Activated CD4-positive, alpha-beta T cell treated with anti-CD3 and anti-CD28 coated beads, Interleukin-2, Interleukin-4, amounts not matched to agents 100 ng/mL and 50 ng/mL, durations not matched to agents 16 hours and 8 hours (primary cell): ENCODE measurements around the gene PASK.

Experiments used
- DNase-seq: peaks from one replicate; pipeline ENCODE4 v3.0.0-alpha.2; 2020; ENCODE audit warnings: low spot score

Gene PASK

DNA sequence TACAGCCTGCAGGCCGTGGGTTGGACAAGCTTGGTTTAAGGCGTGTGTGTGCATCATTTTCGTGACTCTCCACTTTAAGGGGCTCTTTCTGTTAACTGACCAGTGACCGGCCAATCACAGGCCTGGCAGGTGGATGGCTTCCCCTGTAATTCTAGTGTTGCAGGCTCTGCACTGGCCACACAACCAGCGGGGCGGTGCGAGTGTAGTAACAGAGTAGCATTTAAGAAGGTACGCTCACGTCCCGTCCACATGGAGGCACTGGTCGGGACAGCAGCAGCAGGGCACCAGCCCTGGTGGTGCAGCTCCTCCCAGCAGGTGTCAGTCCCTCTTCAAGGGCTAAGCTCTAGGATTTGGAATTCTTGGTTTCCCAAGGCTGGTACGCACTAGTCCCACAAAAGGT, 31.2 kb upstream of the PASK start:
- no peak for DNase-seq

DNA sequence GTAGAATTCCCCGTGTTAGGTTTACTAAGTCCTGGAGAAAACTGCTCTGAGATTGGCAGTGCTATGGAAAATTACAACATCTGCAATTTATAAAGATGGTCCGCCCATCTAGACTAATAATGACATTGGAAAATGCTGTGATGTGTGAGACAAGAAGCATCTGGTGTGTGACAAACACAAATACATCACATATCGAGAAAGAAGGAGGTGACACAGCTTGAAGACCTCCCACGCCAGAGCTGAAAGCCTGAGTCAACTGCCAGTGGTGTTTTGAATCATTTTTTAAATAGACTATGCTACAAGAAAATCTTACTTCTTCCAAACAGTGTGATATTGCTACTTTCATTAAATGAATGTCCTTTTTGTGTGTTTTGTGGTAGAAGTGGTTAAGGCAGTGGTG, 30.6 kb upstream of the PASK start:
- DNase-seq = peak; percentile 74

DNA sequence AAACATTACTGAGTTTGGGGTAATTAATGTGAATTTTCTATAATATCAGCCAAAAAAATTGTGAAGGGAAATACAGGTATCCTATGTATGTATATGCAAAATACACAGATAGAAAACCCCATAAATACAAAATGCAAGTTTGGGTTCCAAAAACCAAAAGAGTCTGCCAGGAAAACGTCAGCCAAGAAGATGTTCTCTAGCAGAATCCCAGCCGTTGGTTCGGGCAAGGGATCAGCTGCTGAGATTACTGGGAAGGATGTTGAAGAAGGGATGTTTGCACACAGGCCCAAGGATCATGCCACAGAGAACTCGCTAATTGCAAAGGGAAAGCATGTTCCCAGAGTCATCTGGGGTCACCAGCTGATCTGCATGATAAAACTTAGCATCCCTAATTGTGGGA, 29.7 kb upstream of the PASK start:
- DNase-seq = no peak

DNA sequence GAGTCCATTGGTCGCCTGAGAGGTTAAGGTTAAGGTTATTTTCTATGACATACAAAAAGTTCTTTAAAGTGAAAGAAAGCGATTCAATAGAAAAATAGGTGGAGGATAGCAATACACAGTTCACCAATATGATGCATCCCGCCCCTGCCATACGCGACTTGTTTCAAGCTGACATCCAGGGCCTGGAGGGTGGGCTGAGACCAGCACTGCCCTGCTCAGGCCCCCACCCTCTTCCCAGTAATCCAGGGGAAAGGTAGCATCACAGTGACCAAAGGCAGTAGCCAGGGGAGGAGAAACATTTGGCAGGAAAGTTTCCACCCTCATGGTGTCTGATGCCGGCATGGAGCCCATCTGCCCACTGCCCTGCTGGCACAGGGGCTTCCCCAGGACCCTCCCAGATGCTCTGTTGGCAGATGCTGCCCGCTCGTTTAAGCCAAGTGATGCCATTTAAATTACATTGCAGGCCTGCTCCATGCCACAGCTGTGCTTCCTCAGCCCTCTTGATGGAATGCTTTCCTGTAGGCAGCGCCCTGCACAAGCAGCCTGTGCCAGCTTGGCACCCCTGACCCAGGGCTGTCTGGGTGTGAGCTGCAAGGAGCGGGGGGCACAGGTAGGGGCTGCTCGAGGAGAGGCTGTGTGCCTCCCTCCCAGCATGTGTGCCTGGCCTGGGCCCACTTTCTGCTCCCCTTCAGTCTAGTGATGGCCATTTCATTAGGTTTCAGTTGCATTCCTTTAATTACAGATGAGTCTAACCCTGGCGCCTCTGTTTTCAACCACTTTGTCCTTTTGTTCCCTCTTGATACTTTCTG, 28.5 kb upstream of the PASK start:
- no peak for DNase-seq

DNA sequence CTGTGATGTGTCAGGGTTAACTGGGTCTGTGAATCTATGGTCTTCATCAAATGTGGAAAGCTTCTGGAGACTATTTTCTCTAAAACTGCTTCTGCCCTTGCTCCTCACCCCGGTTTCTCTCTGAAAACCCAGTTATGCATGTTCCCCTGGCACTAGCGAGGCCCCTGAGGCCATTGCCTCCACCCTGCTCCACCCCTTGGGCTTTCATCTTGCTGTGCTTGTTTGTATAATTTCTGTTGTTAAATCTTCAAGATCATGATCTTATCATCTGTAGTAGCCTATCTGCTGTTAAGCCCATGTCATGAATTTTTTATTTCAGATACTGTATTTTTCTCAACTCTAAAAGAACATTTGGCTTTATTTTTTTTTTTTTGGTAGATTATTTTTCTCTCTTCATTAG, 24.3 kb upstream of the PASK start:
- no peak for DNase-seq

DNA sequence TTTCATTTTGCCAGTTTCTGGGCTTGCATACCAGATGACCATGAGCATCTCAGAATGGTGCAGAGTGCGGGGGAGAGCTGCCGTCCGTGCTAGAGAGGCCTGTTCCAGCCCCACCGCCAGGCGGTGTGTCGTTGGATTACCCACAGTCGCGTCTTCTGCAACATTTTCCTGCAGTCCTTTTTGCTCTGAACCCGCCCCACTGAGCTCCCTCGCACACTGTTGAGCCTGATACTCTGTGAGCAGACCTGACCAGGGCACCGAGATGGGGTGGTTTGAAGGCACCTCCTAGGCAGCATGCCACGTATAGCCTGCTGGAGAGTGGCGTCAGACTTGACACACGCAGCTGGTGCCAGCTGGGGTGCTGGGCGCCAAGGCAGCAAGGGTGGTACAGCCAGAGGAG, 19.1 kb upstream of the PASK start:
- no peak for DNase-seq

DNA sequence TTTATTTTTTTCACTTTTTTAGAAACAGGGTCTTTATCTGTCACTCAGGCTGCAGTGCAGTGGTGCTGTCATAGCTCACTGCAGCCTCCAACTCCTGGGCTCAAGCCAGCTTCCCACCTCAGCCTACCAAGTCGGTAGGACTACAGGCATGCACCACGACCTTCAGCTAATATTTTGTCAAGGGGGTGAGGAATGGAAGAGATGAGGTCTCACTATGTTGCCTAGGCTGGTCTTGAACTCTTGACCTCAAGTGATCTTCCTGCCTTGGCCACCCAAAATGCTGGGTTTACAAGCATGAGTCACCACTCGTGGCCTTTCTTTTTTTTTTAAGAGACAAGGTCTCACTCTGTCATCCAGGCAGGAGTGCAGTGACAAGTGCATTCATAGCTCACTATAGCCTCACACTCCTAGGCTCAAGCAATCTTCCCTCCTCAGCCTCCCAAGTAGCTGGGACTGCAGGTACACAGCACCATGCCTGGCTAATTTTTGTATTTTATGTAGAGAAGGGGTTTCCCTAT, 14.4 kb upstream of the PASK start:
- no peak for DNase-seq

DNA sequence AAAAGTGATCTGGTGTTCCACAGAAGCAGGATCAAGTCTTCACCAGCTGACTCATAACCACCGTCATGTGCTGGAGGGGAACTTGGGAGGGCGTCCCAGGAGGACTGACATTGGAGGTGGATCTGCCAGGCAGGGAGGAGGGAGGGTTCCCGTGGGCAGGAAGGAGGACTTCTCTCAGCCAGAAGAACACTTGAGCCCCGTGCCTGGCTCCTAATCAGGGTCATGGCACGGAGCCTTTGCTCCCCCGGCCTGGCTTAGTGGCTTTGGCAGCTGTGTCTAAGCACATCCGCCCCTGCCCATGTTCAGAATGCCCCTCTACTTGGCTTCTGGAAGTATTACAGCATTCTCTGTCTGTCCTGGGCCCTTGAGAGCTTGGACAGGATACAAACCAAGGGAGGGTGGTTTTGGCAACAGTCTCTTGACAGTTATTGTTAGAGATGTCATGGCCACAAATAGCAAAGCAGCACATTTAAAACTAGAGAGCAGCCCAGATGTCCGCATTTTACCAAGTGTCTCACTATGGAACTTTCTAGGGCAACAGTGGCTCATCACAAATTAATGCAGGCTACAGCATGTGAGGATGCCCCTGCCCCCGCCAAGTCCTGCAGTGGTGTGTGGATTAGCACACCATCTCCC, 12.5 kb upstream of the PASK start:
- no peak for DNase-seq

DNA sequence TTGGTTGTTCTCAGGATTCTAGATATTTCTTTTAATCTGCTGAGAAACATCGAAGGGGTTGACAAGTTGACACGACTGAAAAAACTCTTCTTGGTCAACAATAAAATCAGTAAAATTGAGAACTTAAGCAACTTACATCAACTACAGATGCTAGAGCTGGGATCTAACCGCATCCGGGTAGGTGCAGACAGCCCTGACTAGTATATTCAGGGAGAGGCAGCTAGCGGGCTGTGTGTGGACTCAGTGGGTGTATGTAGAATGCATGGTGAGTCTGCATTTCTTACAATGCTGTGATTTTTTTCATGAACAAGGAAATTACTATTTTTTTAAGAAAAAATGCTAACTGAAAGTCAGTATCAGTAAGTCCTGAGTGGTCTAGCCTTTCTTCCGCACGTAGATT, 11.0 kb upstream of the PASK start:
- no peak for DNase-seq

DNA sequence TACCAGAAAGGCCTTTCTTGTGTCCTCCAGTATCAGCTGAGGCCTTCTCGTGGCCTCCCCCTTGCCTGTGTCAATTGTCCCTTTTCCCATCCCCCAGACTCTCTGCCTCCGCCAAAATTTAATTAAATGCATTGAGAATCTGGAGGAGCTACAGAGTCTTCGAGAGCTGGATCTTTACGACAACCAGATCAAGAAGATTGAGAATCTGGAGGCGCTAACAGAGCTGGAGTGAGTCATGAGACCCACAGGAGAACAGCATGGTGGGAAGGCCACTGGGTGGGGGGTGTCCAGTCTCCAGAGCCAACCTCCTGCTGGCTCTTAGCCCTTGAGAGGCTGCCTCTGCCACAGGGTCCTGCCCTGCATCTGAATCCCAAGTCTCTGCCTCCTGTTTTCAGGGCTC, 9.8 kb upstream of the PASK start:
- DNase-seq = no peak

DNA sequence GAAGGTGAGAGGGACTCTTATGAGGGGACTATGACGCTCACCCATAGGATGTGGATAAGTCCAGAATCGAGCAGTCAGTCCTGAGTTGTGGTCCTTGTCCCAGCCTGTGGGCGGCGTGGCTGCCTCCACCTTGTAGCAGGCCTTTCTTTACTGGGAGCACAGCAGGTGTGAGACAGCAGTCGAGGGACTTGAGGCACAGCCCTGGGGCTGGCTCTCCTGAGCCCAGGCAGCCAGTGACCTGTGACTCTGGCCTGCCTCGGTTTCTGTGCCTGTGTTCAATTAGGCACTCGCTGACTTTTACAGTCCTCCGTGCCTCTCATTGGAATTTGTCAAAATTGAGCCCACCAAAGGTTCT, 9.3 kb upstream of the PASK start:
- no peak for DNase-seq

DNA sequence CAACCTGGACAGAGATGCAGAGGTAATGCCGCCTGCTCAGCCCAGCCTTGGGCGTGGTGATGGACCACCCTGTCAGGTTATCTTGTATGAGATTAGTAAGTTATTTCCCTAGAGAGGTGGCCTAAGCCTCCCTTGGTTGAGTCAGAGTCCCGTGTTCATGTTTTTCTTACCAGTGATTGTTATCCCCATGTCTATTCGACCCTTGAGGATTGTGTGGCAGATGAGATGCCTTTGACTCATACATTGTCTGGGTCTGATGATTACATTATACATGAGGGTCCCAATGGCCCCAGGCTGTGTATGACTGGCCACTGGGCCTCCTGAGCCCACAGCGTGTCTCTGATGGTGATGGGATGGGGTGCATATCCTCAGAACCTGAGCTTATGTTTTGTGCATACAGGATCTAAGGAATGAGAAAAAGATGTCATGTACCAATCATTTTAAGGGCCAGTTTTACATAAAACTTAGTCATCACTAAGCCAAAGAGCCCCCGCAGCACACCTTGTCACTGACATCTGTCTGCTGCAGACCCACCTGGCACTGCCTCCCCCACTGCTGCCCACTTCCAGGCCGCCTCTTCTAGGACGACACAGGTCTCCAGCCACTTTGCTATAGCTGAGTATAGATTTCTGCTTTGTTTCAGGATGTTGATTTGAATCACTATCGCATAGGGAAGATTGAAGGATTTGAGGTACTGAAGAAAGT, 8.7 kb upstream of the PASK start:
- no peak for DNase-seq

DNA sequence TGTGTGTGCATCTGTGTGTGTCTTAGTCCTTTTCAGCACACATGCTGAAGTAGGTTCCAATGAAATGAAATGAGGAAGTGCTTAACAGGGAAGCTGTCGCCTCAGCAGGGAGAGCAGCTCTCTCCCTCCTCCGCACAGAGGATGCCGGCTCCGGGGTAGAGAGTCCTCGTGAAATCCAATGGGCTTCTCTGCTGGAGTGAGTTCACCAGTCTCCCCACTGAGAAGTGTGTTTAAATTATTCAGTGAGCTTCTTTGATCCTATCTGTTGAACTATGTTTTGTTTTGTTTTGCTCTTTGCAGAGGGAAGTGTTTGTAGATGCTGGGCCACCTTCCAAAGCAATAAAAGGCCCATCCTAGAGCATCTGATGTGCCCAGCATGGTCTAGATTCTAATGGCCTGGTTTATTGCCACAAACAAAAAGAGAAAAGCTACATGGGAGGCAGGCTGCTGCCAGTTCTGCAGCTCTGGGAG, 7.7 kb upstream of the PASK start:
- no peak for DNase-seq

DNA sequence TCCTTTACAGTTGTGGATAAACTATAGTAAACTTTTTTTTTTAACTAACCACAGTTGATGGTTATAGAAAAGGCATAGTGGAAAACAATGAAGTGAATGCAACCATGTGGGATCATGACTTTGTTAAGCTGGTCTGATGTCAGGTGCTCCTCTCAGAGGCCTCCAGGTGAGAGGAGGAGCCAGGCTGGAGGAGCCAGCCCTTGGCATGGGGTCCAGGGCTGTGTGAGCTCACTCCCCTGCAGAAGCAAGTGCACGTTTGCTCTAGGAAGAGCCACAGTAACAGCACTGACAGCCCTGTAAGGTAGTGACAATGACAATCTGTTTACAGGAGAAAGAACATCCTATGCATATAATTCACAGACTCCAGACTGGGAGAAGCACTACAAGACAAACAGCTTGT, 6.7 kb upstream of the PASK start:
- DNase-seq = no peak

DNA sequence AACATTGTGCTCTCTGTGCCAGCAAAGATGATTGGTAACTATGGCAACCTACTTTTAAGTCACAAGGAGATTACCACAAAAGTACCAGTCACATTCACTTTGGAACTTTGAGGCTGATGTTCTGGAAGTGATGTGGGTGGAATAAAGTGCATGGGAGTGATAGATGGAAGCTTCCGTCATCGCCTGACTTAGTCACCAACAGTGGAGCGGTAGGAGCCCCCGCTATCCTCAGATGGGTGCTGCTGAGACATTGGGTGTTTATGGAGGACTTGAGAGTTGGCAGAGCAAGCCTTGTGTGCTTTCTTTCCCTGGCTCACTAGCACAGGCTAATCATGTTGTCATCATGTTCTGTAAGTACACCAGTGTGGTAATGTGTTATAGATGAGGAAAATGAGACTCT, 5.6 kb upstream of the PASK start:
- DNase-seq = no peak

DNA sequence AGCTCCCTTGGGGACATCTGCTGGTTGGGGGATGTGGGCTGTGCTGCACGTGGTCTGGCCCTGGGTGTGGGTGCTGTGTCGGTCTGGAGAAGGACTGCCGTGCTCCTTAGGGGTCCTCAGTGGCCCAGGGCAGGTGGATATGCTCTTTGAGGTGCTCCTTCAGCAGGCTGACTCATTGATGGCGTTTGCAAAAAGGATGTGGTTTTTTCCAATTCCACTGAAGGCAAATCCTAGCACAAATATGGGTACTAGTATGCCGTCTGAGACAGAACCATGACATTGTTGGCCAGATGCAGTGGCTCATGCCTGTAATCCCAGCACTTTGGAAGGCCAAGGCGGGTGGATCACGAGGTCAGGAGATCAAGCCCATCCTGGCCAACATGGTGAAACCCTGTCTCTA, 4.3 kb upstream of the PASK start:
- DNase-seq = no peak

DNA sequence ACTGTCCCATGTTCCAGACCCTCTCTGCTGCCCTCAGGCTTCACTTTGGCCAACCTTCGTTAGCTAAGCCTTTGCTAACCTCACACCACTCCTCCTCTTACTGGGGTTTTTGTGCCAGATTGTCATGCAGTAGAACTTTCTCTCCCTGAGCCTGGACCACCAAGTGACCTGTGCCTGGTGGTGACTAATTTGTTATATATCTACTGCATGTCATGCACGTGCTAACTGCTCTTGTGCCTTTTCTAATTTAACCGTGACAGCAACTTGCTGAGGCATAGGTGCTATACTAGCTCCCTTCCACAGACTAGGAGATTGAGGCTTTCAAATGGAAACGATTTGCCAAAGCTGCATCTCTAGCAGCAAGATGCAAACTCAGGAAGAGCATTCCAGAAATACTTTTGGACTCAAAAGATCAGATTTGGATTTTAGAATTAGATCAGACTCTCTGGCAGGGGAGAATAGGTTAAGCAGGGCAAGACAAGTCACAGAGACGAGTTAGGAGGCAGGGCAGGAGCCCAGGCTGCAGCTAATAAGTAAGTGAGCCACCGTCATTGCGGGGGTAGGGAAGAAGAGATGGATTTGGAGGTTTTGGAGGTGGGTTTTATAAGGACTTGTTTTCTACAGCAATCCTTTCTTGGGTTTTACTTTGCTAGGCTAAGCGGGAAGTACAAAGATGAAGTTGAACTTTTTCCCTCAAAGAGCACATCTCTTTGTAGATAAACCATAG, 2.8 kb upstream of the PASK start:
- DNase-seq = no peak

DNA sequence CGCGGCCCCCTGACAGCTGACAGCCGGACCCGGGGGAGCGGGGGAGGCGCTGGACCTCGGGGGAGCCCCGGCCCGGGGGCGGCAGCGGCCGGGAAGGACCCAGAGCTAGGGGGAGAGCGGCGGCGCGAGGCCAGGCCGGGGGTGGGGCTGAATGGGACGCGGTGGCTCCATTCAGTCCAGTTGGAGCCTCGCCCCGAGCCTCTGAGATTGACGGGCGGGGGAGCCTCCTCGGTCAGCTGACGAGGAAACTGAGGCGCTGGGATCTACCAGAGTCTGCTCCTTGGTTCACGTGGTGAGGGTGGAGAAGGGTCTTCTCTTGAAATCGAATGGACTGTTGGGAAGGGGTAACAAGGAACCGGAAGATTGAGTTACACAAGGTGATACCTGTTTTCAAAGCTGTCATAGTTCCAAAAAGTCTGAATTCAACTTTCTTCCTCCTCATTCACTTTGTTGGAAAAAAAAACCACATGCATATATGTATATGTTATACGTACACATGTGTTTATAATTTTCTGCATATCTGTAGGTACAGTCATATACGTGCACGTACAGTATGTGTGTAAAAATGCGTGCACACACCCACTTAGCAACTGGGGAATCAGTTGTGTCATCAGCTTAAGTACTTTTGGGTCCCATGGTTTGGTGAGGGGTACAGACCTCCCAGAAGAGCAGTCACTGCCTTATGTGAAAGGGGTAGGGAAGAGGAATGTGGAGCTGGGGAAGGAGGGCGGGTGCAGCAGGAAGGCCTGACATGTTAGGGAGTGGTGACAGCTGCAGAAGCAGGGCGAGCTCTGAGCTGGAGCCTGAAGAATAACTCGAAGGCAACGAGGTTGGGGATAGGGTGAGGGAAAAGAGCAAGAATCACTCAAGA, 1.6 kb upstream of the PASK start:
- no peak for DNase-seq

DNA sequence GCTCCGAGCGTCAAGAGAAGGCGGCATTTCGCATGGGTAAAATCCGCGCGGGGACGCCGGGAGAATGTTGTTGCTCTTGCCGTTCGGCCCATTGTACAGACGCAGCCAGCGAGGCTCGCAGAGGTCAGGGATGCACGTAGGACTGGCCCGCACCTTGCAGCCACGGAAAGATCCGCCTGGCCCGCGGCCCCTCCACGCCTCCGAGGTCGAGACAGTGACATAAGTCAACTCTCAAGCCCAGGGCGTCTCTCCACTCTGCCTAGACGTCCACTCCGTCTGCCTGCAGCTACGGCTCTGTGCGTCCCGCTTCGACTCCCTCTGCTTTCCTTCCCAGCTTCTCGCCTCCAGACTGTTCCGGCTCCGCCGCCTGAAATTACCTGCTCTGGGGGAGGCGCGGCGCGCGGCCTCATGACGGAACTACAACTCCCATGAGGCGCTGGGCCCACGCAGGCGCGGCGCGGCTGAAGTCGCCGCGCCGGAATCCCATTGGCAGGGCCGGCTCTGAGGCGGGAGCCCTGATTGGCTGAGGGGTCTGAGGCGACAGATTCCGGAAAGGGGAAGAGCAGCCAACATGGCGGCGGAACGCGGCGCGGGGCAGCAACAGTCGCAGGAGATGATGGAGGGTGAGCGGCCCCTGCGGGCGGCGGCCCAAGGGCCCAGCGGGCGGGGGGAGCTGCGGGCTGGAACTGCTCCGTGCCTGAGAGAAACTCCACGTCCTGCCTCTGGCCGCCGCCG, 820 bp upstream of the PASK start, which contains the start of gene PPP1R7:
Gene PPP1R7, plus strand, starts transcription at position 543 of the 735 bp plus-strand sequence. Its CDS starts 29 bp downstream, at position 572.
- peak; percentile 98 for DNase-seq

DNA sequence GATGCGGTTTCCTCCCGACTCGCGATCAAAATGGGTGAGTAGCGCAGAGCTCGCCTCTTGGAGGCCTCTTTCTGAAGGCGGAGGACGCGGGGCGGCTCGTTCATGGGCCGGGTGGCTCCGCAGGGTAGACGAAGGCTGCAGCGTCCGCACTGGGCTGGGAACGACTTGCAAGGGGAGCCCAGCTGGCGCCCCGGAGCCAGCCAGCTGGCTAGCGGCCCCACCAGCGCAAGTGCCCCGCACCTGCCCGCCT, 328 bp upstream of the PASK start:
- DNase-seq = no peak

DNA sequence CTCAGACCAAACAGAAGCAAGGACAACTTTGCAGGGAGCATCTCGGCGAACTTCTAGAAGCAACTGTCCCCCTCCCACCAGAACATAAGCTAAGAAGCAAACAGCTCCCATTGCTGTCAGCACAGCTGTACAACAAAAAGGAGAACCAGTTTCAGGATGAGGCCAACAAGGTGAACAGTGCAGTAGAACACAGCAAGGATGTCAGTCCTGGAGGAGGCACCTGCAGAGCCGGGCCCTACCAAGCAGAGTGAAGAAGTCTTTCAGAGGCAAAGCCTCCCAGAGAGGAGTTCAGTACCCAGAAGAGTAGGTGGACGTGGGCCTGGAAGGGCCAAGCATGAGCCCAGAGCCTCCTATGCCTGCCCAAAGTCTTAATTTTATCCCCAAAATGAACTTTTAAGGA, 1.0 kb downstream of the PASK start:
- no peak for DNase-seq
